Loucy (cell line): ENCODE results near the gene ZDHHC19.

Experiments
- H2AFZ ChIP-seq: fragments of 200-600 bp; sonication (generic); 2 replicates; pipeline ENCODE4 v1.6.0; 2016; ENCODE audit warnings: antibody characterized with exemption, mild to moderate bottlenecking, low read length, moderate library complexity
- H3F3A ChIP-seq: fragments of 200-600 bp; 2 replicates; pipeline ENCODE4 v1.6.0; 2016; ENCODE audit warnings: antibody characterized with exemption, low read depth, mild to moderate bottlenecking
- H3K27me3 ChIP-seq: fragments of 200-600 bp; sonication (generic); 2 replicates; pipeline ENCODE4 v1.6.1; 2014; ENCODE audit warnings: low read length, mild to moderate bottlenecking; ENCODE audit not compliant: insufficient read depth, poor library complexity, severe bottlenecking
- H3K36me3 ChIP-seq: fragments of 200-600 bp; sonication (generic); 2 replicates; pipeline ENCODE4 v1.6.1; 2016; ENCODE audit warnings: low read length; ENCODE audit not compliant: insufficient read depth
- H3K4me1 ChIP-seq: fragments of 200-600 bp; sonication (generic); 2 replicates; pipeline ENCODE4 v1.5.1; 2014; ENCODE audit warnings: low read length, mild to moderate bottlenecking; ENCODE audit not compliant: insufficient read depth, poor library complexity, severe bottlenecking
- H3K4me2 ChIP-seq: fragments of 200-600 bp; sonication (generic); 2 replicates; pipeline ENCODE4 v1.6.0; 2014; ENCODE audit warnings: antibody characterized with exemption, low read length, low read depth, mild to moderate bottlenecking; ENCODE audit not compliant: poor library complexity, severe bottlenecking
- H3K4me3 ChIP-seq: fragments of 200-600 bp; sonication (generic); 2 replicates; pipeline ENCODE4 v1.5.1; 2014; ENCODE audit warnings: low read length, mild to moderate bottlenecking, mixed read lengths; ENCODE audit not compliant: poor library complexity, severe bottlenecking
- H3K79me2 ChIP-seq: fragments of 200-600 bp; sonication (generic); 2 replicates; pipeline ENCODE4 v1.6.1; 2014; ENCODE audit warnings: low read length; ENCODE audit not compliant: insufficient read depth
- H3K9ac ChIP-seq: fragments of 200-600 bp; sonication (generic); 2 replicates; pipeline ENCODE4 v1.6.0; 2014; ENCODE audit warnings: mild to moderate bottlenecking, low read depth, low read length, moderate library complexity; ENCODE audit not compliant: poor library complexity, severe bottlenecking
- H3K9me2 ChIP-seq: fragments of 200-600 bp; sonication (generic); replicated peaks from 2 replicates; pipeline ENCODE4 v1.6.1; 2016; ENCODE audit warnings: low read depth, low read length, mixed read lengths
- H3K9me3 ChIP-seq: fragments of 200-600 bp; sonication (generic); 2 replicates; pipeline ENCODE4 v1.6.1; 2014; ENCODE audit warnings: mild to moderate bottlenecking, antibody characterized with exemption, low read length, low read depth; ENCODE audit not compliant: insufficient read depth
- H4K20me1 ChIP-seq: fragments of 200-600 bp; sonication (generic); 2 replicates; pipeline ENCODE4 v1.6.0; 2014; ENCODE audit warnings: antibody characterized with exemption, low read length, mild to moderate bottlenecking; ENCODE audit not compliant: insufficient read depth, poor library complexity, severe bottlenecking
- EZH2phosphoT487 ChIP-seq: fragments of 200-600 bp; IDR thresholded peaks from 2 replicates; pipeline ENCODE4 v1.6.1; 2018; ENCODE audit warnings: antibody characterized with exemption, mild to moderate bottlenecking, moderate library complexity, borderline replicate concordance
- TF ChIP-seq, protein P1 (sequence below): fragments of 200-600 bp; sonication (generic); conservative IDR thresholded peaks from 2 replicates; pipeline ENCODE4 v1.5.1; 2014; ENCODE audit warnings: mild to moderate bottlenecking, antibody characterized with exemption, low read length

ZDHHC19 gene

DNA sequence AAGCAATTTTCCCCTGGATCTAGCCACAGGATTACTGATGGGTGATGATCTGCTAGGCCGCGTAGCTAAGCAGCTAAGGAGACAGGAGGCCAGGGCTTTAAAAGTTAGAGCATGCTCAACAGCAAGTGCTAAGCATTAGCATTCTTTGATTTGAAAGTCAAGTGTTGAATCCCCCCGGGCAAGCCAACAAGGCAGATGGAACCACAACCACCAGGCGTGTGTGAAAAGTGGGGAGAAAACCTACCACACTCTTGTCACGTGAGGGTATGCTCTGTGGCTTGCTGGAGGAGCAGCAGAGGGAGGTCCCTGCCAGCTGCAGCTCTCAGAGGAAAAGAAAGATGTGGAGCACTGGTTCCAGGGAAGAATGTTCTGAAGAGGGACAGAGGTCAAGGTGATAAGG lies 26.0 kb upstream of the ZDHHC19 start:
- Histone ChIP-seq H3K9me3 (no peaks in the 10 kb centered on the region), H3K4me3 (no peak overlapping the region), H3K79me2 (no peaks in the 10 kb centered on the region), H3K9me2 (no peaks in the 10 kb centered on the region), H3K4me1 (no peaks in the 10 kb centered on the region), H2AFZ (no peak overlapping the region), H3K27me3 (no peaks in the 10 kb centered on the region), H3K9ac (no peak overlapping the region), H4K20me1 (no peaks in the 10 kb centered on the region), H3K36me3 (peaks cover 13% of the 10 kb centered on the region; the same call in 1 of the 2 replicates), H3F3A (no peaks in the 10 kb centered on the region), H3K4me2 (no peak overlapping the region)
- TF ChIP-seq EZH2phosphoT487 = no peak
- TF ChIP-seq, protein P1, sequence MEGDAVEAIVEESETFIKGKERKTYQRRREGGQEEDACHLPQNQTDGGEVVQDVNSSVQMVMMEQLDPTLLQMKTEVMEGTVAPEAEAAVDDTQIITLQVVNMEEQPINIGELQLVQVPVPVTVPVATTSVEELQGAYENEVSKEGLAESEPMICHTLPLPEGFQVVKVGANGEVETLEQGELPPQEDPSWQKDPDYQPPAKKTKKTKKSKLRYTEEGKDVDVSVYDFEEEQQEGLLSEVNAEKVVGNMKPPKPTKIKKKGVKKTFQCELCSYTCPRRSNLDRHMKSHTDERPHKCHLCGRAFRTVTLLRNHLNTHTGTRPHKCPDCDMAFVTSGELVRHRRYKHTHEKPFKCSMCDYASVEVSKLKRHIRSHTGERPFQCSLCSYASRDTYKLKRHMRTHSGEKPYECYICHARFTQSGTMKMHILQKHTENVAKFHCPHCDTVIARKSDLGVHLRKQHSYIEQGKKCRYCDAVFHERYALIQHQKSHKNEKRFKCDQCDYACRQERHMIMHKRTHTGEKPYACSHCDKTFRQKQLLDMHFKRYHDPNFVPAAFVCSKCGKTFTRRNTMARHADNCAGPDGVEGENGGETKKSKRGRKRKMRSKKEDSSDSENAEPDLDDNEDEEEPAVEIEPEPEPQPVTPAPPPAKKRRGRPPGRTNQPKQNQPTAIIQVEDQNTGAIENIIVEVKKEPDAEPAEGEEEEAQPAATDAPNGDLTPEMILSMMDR = no peak

DNA sequence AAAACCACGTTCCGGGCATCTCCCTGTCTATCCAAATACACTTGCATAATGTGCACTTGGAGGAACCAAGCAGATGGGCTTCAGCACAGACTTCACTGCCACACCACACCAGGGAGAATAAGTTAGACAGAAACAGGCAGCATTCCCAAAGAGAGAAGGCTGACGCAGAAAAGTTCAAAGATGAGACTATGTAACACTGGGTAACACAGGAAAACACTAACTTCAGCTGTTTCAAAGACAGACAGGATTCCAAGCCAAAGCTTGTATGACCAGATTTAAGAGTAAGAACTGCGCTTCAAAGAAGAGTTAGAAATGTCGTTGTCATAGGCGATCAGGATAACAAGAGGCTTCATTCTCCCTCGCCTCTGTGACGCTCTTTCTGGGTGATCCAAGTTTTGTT lies 25.0 kb upstream of the ZDHHC19 start:
- H3K4me3 ChIP-seq = no peak overlapping the region
- H3K9ac ChIP-seq = no peak overlapping the region
- no peak overlapping the region for H2AFZ ChIP-seq
- H3K79me2 ChIP-seq = no peaks in the 10 kb centered on the region
- TF ChIP-seq EZH2phosphoT487 = no peak
- TF ChIP-seq, protein P1 = no peak
- H3K36me3 ChIP-seq = peaks cover 4% of the 10 kb centered on the region; the same call in 1 of the 2 replicates
- H3K4me2 ChIP-seq = no peak overlapping the region
- no peaks in the 10 kb centered on the region for H3K4me1 ChIP-seq
- no peaks in the 10 kb centered on the region for H3K9me2 ChIP-seq
- no peaks in the 10 kb centered on the region for H3K27me3 ChIP-seq
- H3K9me3 ChIP-seq = no peaks in the 10 kb centered on the region
- H3F3A ChIP-seq = no peaks in the 10 kb centered on the region
- H4K20me1 ChIP-seq = no peaks in the 10 kb centered on the region

DNA sequence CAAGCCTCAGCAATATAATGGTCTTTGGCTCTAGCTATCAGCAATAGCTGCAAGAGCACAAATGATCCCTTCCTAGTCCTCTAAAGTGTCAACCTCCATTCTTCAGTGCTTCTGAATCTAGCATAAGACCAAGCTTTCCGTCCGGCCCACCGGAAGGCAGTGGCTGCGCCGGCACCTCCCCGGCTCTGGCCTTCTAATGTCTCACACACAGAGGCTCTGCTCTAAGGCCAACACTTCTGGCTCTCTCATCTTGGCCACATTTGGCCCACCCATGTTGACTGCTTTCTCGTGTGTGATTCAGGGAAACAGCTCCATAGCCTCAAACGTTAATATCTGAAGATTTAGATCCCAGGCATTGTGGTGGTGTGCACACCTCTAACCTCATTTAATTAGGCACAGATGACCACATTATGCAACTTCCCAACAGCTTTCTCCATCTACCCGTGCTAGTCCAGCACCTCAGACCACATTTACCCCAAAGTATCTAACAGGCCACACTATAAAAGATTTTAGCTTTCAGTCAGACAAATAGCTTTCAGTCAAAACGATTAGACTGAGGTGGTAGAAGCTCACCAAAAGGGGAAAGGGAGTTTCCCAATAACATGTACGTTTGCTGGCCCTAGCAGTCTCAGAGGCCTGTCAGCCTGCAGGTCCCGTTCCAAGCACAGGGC lies 24.4 kb upstream of the ZDHHC19 start:
- Histone ChIP-seq H3K4me2 (no peak overlapping the region), H3K36me3 (peaks cover 4% of the 10 kb centered on the region; the same call in 1 of the 2 replicates), H3K4me1 (no peaks in the 10 kb centered on the region), H3K79me2 (no peaks in the 10 kb centered on the region), H3K9me3 (no peaks in the 10 kb centered on the region), H3K27me3 (no peaks in the 10 kb centered on the region), H3K4me3 (no peak overlapping the region), H3K9me2 (no peaks in the 10 kb centered on the region), H4K20me1 (no peaks in the 10 kb centered on the region), H3F3A (no peaks in the 10 kb centered on the region), H3K9ac (no peak overlapping the region), H2AFZ (no peak overlapping the region)
- no peak for TF ChIP-seq EZH2phosphoT487
- TF ChIP-seq, protein P1 = no peak
